Astrocyte of the spinal cord (primary cell): ENCODE results near the gene RAI14.
"Not testable (repeated sequence)": the region's sequence is repeated elsewhere in the genome, so short reads cannot be mapped to it uniquely, and the experiment has no call there.

ENCODE experiments used
- DNase-seq: peaks from one replicate; pipeline ENCODE4 v3.0.0; 2011; ENCODE audit warnings: low read depth, low spot score
- H3K4me3 ChIP-seq: 2 replicates; pipeline ENCODE4 v1.5.1; 2011; ENCODE audit warnings: low read depth, mild to moderate bottlenecking, low read length, moderate library complexity
- in situ Hi-C: cut with HindIII; loops from 2 replicates; pipeline ENCODE4 v1.10.0; 2017; ENCODE audit warnings: low sequenced_read_pairs
- TF ChIP-seq, protein P1 (sequence below): IDR thresholded peaks from 2 replicates; pipeline ENCODE4 v1.5.1; 2012; ENCODE audit warnings: low read depth, mild to moderate bottlenecking, low read length, inconsistent platforms

The RAI14 gene

DNA sequence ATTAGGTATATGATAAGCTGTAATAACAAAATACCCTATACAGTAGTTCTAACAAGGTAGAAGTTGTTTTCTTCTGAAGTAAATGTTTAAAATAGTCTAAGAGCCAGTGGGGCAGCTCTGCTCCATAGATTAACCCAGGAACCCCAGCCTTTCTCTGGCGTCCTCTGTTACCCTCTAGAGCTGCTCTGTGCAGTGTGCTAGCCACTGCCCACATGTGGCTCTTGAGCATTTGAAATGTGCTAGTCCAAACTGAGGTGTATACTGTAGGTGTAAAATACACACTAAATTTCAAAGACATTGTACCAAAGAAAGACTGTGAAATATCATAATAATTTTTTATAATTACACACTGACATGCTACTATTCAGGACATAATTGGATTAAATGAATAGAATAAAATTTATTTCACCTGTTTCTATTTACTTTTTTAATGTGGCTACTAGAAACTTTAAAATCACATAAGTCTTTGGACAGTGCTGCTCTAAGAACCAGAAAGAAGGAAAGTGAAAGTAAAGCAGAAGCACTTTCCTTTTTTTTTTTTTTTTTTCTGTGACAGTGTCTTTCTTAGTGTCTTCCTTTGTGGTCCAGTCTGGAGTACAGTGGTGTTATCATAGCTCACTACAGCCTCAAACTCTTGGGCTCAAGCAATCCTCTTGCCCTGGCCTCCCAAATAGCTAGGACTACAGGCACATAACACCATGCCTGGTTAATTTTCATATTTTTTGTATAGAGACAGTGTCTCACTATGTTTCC lies 39.3 kb downstream of the RAI14 start:
- no peak for DNase-seq
- TF ChIP-seq, protein P1, sequence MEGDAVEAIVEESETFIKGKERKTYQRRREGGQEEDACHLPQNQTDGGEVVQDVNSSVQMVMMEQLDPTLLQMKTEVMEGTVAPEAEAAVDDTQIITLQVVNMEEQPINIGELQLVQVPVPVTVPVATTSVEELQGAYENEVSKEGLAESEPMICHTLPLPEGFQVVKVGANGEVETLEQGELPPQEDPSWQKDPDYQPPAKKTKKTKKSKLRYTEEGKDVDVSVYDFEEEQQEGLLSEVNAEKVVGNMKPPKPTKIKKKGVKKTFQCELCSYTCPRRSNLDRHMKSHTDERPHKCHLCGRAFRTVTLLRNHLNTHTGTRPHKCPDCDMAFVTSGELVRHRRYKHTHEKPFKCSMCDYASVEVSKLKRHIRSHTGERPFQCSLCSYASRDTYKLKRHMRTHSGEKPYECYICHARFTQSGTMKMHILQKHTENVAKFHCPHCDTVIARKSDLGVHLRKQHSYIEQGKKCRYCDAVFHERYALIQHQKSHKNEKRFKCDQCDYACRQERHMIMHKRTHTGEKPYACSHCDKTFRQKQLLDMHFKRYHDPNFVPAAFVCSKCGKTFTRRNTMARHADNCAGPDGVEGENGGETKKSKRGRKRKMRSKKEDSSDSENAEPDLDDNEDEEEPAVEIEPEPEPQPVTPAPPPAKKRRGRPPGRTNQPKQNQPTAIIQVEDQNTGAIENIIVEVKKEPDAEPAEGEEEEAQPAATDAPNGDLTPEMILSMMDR = no peak
- in situ Hi-C loops = no loop called here
- no peak overlapping the region for H3K4me3 ChIP-seq

DNA sequence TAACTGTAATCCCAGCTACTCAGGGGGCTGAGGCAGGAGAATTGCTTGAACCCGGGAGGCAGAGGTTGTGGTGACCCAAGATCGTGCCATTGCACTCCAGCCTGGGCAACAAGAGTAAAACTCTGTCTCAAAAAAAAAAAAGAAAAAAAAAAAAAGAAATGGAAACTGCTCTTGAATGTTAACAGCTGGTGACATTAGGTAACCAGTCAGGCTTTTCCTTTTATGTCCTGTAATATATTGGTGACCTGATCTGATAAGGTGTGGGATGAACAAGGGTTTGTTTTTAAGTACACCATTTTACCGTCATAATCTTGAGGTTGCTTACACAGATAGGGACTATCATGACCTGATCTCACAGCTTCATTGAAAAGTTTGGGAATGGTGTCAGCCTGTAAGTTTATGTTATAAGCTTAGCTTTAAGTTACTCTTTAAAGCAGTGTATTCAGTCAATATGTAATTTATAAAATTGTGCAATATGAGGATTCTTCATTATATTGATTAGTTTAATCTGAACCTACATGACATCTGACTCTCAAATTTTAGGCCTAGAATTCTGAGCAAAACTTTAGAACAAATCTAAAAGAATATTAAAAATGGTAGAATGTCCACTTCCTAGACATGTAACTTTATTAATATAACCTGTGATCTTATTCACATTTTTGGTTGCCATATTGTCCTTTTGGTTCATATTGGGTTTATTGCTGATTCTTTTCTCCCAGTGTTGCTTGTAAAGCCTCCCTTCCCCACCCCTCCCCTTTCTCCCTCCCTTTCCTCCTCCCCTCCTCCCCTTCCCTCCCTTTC lies 41.4 kb downstream of the RAI14 start:
- H3K4me3 ChIP-seq = no peak overlapping the region
- in situ Hi-C loops = no loop called here
- no peak for DNase-seq
- TF ChIP-seq, protein P1 = no peak

DNA sequence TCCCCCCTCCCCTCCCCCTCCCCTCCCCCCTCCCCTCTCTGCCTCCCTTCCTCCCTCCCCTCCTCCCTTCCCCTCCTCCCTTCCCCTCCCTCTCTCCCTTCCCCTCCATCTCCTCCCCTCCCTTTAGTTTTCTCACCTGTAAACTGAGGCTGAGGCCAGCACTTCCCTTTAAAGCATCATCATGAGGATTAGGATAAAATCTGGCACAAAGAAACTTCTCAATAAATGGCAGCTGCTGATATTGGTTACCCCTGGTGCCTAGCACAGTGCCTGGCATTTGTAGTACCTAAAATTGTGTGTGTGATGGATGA lies 41.9 kb downstream of the RAI14 start:
- no peak for DNase-seq
- TF ChIP-seq, protein P1 = no peak
- in situ Hi-C loops = no loop called here
- H3K4me3 ChIP-seq = no peak overlapping the region

GRCh38 chr5:34698754-34699153 lies 42.6 kb downstream of the RAI14 start:
- TF ChIP-seq, protein P1 = no peak
- no peak for DNase-seq
- in situ Hi-C loops = no loop called here
- no peak overlapping the region for H3K4me3 ChIP-seq

- DNase-seq = no peak
- in situ Hi-C loops = no loop called here
- no peak overlapping the region for H3K4me3 ChIP-seq
- TF ChIP-seq, protein P1 = no peak
Observed at GRCh38 chr5:34699155-34700077, 43.3 kb downstream of the RAI14 start.

DNA sequence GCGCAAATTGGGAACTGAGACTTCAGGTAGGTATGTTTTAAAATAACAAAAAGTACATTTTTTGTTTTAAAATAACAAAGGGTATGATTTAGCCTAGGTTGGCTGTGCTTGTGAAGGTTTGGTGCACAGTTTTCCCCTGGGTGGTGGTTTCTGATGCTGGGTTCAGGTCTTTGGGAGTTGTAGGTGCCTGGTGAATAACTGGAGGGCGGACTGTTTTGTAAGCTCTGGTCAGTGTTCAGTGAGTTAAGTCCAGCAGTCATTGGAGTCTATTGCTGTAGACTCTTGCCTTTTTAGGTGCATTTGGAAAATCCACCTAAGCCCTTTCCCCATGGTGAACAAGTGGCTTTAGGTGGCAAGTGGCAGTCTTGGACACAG lies 43.9 kb downstream of the RAI14 start:
- no peak overlapping the region for H3K4me3 ChIP-seq
- TF ChIP-seq, protein P1 = no peak
- in situ Hi-C loops = no loop called here
- no peak for DNase-seq

DNA sequence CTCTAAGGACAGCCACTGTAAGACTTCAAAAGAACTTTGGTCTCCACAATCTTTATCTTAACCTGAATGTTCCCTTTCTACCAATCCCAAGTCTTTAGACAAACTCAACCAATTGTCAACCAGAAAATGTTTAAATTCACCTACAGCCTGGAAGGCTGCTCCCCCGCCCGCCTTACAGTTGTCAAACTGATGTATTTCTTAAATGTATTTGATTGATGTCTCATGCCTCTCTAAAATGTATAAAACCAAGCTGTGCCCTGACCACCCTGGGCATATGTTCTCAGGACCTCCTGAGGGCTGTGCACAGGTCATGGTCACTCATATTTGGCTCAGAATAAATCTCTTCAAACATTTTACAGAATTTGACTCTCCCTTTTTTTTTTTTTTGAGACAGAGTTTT lies 45.3 kb downstream of the RAI14 start:
- H3K4me3 ChIP-seq, in situ Hi-C loops, DNase-seq: not testable (repeated sequence)
